Activated CD8-positive, alpha-beta memory T cell treated with anti-CD3 and anti-CD28 coated beads, Interleukin-2, amount 50 U/mL, for 48 hours (primary cell): ENCODE results near the gene SRP68.
"Not testable (repeated sequence)": the region's sequence is repeated elsewhere in the genome, so short reads cannot be mapped to it uniquely, and the experiment has no call there.

ENCODE experiments used
- DNase-seq: peaks from one replicate; pipeline ENCODE4 v3.0.0-alpha.2; 2020

The SRP68 gene

GRCh38 chr17:76076765-76077583 lies 4.7 kb upstream of the SRP68 start:
- peak; percentile 64 for DNase-seq

DNA sequence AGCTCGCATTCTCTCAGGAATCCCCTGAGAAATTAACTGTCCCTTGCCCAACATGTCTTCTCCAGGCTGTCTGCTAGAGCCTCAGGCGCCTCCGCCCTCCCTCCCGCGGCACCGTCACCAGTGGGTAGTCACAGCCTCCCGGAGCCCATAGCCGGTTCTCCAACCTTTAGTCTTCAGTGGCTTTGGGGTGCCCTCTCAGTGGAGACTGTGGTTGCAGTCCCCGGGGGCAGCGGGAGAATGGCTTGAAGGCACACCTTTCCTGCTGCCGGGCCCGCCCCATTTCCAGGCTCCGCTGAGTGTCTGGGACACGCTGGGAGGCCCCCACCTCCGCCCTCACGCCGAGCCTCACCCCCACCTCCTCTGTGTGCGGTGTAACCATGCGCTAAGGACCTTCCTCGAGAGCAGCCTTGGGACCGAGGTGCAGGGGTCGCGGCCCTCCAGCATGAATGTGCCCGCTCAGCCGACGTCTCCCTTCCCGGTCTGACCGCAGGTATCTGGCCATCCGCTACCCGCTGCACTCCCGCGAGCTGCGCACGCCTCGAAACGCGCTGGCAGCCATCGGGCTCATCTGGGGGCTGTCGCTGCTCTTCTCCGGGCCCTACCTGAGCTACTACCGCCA lies 3.9 kb upstream of the SRP68 start:
- peak; percentile 62 for DNase-seq

DNA sequence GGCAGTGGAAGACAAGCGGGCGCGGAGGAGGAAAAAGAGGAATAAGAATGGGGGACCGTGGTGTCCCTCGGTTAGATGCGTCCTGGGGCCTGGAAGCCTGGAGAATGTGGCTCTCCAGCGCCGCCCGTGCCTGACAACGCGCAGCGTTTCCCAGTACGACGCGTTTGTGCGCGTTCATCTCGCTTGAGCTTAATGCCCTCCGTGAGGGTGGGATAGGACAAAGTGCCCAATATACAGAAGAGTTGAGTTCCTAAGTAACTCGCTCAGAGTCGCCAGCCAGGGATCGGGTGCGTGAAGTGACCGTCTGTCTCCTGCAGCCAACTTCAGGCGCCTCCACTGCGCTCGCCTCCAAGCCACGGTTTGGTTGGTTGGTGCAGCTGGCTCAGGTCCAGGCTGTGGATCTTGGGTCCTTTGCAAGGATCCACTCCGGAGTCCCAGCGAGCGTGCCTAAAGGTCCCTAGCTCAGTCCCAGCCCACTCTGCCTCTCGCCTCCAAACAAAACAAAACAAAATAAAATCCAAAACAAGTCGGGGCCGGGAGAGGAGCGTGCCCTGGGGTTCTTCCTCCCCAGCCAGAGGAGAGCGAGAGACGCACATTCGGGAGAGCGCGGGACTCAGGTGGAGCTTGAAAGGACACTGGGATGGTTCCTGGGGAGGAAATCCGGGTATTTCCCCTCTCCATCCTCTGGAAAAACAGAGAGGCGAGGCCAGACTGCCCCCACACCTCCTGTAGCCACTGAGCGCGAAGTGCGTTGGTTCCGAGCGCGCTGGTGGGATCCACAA lies 3.2 kb upstream of the SRP68 start:
- peak; percentile 71 for DNase-seq

- DNase-seq: peak; percentile 60
Measured at GRCh38 chr17:76074390-76075363, 2.4 kb upstream of the SRP68 start, which contains the start of gene GALR2. TSS of gene GALR2 (plus strand) at chr17:76074781. CDS start at chr17:76074884, 103 bp downstream.

GRCh38 chr17:76071531-76072147 lies 678 bp downstream of the SRP68 start:
- DNase-seq: peak; percentile 82

DNA sequence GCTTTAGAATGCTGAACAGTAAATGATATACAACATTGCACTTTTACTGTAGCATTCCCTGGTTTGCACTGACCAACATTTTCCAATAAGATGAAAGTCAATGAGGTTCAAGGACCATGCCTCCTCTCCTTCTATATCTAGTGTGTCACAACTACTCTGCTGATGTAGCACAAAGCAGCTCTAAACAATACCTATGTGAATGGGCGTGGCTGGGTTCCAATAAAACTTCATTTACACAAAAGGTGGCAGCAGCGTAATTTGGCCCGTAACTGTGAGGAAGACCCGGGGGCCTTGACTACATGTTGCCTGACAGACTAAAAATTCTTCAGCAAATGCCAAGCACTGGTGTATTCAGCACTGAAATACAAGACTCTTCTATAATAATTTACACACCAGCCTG lies 6.5 kb downstream of the SRP68 start:
- no peak for DNase-seq

DNA sequence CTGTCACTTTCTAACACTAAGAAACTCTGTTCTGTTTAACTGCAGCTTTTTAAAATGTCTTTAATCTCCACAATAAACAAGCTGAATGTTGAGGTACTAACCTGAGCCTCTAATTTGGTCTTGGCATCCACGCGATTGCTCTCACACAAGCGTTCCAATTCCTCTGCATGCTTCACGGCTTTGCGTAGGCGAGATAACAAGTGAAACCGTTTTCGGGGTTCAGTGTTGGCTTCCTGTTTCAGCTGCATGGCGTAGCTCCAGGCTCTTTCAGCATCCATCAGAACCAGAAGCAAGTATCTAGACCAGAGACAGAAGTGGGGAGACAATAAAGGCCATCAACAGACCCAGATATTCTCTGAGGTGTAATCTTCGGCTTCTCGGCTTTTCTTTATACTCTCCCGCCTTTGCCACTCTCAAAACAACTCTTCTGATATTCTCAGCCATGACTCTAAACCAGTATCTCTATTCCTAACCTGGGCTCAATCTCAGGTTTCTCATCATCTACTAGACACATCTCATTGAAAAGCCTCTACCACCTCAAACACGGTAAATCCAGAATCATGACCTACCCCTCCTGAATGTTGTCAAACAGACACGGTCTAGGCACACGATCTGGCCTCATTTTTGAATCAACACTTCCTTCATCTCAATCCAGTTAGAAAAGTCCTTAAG lies 8.3 kb downstream of the SRP68 start:
- no peak for DNase-seq

DNA sequence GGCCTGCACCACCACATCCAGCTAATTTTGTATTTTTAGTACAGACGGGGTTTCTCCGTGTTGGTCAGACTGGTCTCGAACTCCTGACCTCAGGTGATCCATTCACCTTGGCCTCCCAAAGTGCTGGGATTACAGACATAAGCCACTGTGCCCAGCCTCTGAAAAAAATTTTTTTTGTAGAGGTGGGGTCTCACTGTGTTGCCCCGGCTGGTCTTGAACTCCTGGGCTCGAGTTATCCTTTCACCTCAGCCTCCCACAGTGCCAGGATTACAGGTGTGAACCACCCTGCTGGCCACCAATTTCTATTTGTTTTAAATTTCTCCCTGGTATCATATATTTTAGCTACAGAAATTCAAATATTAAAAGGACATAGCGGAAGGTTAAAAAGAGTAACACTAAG lies 14.1 kb downstream of the SRP68 start:
- not testable (repeated sequence) for DNase-seq

- DNase-seq: no peak
Measured at GRCh38 chr17:76056882-76057281, 15.4 kb downstream of the SRP68 start.

- DNase-seq: no peak
Measured at GRCh38 chr17:76054112-76054476, 18.2 kb downstream of the SRP68 start.

DNA sequence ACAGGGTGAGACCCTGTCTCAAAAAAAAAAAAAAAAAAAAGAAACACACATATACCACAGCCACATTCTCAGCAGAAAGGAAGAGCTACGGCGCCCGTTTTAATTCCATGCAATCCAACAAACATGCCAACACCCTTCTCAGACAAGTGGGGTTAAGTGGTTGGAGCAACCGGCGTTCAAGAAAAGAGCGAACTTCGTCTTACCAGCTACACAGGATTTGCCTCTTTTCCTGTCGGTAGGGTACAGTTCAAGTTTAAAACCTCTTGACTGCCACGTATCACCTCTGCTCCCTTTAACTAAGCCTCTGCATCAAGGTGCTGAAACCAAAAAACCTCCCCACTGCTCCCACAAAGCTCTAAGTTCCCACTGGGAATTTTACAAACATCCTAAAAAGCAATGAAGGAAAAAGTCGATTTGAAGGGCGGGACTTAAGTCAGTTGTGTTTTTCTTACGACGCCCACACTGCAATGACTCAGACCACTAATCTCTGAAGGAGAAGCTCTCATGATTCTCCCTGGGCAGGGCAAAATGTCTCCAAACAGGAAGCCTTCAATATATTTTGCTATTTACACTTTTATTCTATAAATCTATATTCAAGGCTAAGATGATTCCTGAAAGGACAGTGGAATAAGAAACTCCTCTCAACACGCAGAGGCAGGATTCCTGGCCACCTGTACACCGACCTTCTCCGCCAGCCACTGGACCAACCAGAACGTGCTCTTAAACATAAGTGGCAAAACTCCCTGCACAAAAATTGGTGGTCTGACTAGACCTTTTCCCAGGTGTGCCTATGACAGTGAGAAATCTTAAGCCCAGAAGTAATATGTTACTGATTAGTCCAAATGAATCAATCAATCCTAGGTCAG lies 18.8 kb downstream of the SRP68 start:
- DNase-seq: no peak

DNA sequence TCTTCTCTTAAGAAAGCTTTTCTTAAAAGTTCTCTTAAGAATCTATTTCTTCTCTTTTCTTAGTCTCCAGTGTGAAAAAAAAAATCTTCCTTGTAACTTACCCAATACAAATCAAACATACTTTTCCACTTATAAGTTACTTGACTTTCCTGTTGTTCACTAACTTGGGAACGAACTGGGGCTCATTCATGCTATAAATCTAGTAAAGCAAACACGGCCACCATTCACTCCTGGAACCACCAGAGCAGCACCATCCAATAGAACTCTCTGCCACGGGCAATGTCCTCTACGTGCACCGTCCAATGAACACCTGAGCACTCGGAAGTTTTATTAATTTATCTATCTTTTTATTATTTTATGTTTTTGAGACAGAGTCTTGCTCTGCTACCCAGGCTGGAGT lies 20.8 kb downstream of the SRP68 start:
- no peak for DNase-seq

DNA sequence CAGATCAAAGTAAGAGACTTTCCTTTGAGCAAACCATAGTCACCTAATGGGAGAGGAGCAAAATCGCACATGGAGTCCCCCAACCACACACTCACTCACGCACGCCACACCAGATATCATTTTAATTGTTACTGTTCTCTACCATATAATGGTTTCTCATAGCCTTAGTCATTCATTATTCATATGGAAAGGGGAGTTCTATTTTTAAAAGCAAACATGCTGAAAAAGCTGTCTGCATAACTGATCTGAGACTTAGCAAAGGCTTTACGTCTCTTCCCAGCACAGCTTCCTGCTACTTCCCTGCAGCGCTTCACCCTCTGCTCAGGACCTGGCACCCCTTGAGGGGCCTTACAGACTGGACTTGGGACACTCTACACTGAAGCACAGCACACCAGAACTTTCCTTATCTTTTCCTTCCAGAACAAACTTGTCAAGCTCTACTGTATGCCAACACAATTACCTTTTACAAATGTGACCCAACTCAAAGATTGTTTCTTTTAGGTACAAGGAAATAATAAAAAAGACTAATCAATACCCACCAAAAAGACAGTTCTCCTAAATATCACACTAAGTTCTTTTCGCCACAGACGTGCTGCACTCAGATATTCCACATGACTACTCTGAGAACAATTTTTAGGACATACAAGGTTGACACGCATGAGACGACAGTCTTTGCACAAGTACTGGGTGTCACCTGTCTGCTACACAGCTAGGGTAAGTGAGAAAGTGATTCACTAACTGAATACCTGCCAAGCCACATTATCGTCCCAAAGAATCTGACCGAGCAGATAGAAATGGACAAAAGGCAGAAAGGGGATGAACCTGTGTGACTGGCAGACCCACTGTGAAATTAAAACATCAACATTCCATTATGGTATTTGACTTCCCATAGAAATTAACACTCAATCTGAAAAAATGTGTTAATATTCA lies 21.5 kb downstream of the SRP68 start:
- no peak for DNase-seq

DNA sequence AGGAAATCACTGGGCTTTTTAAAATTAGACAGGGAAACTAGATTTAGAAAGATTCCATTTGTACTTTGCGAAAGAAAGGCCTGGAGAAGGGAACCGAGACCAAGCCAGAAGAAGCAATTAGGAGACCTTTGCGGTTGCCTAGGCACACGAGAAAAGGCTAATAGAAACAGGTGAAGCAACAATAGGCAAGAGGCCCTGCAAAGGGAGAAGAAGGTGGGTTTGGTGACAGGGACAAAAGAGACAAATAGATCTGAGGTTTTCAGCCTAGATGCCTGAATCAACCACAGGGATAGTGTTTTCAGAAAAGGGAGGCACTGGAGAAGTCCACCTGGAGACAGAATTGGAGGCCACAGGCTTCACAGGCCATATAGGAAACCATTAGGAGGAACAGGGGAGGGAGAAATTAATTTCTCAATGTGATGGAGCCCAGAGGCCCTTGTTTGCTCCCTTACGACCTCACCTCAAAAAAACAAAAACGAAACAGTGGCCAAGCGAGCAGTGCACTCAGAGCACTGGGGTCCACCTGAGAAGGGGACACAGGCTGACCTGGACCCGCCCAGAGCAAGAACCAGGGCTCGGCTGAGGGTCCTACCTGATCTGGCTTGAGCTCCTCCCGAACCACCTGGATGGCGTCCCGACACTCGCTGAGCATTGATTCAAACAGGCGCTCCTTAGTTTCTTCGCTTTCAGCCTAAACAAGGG lies 22.3 kb downstream of the SRP68 start:
- DNase-seq: no peak

- DNase-seq: no peak
Measured at GRCh38 chr17:76049239-76049638, 23.1 kb downstream of the SRP68 start.

GRCh38 chr17:76048711-76049110 lies 23.6 kb downstream of the SRP68 start:
- DNase-seq: no peak

GRCh38 chr17:76048025-76048605 lies 24.2 kb downstream of the SRP68 start:
- DNase-seq: no peak

GRCh38 chr17:76046064-76046463 lies 26.3 kb downstream of the SRP68 start:
- DNase-seq: no peak
